T follicular helper cell (primary cell): ENCODE measurements around the gene TNFRSF18.
"Not testable (repeated sequence)": the region's sequence is repeated elsewhere in the genome, so short reads cannot be mapped to it uniquely, and the experiment has no call there.

Experiments used
- DNase-seq: peaks from one replicate; pipeline ENCODE4 v3.0.0-alpha.2; 2020; ENCODE audit warnings: low read depth

The TNFRSF18 gene

GRCh38 chr1:1179346-1179982 is 26.9 kb downstream of the TNFRSF18 start:
- DNase-seq, result no peak

DNA sequence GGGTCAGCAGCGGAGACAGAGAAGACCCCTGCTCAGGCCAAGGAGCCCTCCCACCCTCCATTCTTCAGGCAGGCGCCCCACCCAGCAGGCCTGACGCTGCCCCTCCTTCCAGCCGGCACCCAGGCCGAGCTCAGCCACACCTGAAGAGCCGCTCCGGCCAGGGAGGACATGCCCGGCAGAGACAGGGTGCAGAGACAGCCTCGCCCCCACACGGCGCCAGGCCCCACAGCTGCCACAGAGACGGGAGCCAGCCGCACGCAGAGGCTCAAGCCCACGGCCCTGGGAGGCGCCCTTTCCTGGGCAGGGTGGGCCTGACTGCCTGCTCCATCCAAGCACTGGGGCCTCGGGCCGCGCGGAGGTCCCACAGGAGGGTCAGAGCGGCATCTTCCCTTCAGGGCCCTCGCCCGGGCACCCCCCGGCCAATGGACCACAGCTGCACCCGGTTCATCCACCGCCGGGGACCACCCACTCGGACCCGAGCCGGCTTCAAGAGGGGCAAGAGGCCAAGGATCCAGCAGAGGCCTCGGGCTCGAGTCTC is 27.5 kb downstream of the TNFRSF18 start:
- no peak for DNase-seq

DNA sequence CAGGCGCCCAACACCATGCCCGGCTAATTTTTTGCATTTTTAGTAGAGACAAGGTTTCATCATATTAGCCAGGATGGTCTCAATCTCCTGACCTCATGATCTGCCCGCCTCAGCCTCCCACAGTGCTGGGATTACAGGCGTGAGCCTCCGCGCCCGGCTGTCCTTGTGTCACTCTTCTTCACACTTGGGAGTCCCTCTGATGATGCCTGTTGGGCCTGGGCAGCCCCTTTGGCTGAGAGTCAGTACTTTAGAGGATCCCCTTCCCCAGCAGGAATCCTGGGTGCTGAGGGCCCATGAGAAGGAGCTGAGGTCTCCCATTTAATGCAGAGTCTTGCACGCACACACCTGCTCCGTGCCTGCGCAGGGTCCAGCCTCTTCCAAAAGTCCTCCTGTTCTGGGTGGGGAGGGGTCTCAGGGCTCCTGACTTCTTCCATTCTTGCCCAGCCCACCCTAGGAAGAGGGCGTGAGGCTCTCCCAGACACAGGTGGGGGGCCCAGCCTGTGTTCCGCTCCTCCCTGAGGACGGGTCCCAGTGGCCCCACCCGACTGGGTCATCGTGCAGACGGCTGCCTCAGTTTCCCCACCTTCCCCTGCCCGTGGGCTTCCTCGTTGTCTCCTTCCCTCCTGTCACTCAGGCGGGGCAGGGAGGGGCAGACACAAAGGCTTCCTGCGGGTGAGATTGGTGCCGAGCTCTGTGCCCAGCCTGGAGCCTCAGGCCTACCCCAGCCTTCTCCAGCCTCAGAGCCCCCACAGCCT is 28.8 kb downstream of the TNFRSF18 start:
- DNase-seq, result no peak

GRCh38 chr1:1176931-1177330 is 29.5 kb downstream of the TNFRSF18 start:
- DNase-seq, result no peak

- DNase-seq, result not testable (repeated sequence)
Measured at GRCh38 chr1:1176063-1176761, 30.2 kb downstream of the TNFRSF18 start.

DNA sequence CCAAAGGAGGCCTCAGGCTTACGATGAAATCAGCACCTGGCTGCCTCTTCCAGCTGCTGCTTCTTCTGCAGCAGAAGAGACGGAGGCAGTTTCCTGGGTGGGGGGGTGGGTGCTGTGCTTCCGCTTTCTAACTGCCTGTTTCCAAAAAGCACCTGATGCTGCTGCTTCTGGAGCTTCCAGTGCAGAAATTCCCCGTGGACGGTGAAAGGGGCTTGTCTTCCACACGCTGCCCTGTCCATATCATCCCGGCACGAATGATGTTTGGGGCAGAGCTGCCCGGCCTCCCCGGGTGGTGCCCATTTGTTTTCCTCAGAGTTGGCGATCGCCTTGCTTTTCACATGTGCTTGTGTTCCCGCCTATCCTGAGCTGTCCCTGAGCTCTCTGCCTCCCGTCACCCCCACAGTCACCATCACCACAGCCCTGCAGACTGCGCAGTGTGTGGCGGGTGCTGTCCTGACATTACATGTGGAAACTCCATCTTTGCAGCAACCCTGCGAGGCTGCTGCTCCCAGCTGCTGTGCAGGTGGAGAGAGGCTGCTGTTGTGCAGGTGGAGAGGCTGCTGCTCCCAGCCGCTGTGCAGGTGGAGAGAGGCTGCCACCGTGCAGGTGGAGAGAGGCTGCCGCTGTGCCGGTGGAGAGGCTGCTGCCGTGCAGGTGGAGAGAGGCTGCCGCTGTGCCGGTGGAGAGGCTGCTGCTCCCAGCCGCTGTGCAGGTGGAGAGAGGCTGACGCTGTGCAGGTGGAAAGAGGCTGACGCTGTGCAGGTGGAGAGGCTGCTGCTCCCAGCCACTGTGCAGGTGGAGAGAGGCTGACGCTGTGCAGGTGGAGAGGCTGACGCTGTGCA is 30.9 kb downstream of the TNFRSF18 start:
- no peak for DNase-seq

DNA sequence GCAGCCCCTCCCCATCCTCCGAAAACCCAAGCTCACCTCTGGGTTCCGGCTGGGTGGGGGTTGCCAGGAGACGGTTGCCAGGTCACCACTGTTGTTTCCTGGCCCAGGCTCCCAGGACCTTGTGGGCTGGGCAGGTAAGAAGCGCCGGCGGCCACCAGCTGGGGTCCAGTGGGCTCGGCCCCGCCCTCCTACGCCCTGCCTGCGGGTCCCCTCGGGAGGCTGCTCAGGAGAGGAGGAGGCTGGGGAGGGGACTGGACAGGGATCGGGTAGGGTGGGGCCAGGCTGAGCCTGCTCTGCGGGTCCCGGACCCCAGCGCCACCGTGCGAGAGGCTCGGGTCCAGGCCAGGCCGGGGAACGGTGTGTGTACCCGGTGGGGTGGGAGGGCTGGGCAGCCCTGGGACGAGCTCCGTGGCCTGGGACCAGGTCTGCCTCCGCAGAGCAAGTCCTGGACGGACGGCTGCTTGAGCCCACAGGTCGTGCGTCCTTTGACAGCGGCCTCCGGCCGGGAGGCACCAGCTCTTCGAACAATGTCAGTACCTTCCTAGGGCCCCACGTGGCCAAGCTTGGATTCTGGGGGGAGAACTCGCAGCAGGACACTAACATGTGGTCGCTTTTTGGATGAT is 32.5 kb downstream of the TNFRSF18 start, which contains the start of gene TTLL10:
Gene TTLL10, plus strand, starts transcription at position 88 of the 623 bp plus-strand sequence. CDS start 5,336 bp downstream, outside the sequence.
- no peak for DNase-seq

DNA sequence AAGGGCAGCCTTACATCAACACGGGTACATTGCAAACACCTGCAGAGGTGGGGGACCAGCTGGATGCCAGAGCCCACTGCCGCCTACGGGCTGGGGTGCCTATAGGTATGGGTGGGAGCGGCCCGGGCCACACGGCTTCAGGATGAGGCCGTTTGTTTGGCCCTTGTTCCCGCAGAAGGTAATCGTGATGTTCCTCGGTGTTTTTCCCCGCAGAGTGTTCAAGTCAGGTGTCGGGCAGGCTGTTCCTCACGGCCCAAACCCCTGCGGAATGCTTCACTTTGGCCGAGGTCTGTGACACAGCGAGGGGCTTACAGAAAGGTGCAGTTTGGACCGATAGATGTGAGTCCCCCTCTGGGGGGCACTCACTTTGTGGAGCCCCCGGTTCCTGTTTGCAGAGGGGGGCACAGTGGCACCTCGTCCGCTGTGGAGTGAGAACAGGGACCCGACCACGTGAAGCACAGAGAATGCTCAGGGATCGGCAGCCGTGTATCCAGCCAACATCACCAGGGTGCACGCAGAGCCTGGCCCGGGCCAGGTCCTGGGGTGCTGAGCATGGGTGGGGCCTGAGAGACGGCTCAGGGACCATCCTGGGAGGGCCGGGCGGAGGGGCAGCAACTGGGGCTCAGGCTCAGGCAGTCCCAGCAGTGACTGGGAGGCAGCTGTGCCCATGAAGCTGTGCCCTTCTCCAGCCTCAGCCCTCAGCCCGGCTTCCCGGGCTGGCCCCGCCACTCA is 33.2 kb downstream of the TNFRSF18 start:
- DNase-seq, result no peak

DNA sequence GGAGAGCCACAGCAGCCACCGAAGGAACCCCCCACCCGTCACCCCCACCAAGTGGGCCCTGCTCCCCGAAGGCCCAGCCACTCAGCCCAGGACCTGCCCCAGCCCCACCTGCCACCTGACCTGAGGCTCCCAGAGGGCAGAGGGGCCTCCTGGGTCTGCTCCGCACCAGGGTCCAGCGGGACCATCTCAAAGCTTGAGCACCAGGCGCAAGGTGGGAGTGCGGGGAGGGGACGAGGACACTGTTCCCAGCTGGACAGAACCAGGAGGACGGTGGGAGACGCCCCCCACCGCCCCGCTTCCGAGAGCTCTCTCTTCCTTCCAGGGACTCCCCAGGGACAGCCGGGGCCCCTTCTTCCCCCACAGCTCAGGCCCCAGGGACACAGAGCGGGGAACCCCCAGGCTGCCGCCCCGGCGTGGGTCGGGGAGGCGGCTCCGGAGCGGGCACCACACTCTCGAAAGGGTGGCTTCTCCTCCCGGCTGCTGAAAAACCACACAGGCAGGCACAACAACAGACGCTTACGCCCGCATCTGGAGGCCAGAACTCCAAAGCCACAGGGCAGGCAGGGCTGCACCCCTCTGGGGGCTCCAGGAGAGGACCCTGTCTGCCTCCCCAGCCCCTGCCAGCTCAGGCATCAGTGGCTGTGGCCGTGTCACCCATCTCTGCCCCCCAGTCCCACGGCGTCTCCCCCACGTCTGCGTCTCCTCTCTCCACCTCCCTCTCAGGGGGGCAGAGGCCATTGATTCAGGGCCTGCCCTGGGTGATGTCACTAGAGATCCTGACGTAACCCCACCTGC is 34.6 kb downstream of the TNFRSF18 start:
- DNase-seq, result no peak

DNA sequence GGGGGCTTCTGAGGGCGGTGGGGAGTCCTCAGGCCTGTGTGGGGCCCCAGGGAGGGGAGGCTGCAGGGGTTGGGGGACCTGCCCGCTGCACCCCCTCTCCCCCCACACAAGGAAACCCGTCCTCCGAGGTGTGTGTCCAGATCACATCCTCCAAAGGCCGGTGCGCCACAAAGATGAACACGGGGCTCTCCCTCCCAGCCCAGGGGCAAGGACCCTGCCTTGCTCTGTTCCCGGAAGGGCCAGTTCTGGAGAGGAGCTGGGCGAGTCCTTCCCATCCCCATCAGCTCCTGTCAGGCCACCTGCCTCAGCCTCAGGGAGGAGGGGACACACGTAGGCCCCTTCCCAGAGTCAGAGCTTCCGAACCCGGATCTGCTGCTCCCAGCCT is 35.2 kb downstream of the TNFRSF18 start:
- no peak for DNase-seq

GRCh38 chr1:1170215-1171091 is 35.9 kb downstream of the TNFRSF18 start:
- no peak for DNase-seq

- no peak for DNase-seq
Measured at GRCh38 chr1:1169429-1170214, 36.8 kb downstream of the TNFRSF18 start.

GRCh38 chr1:1168451-1169411 is 37.7 kb downstream of the TNFRSF18 start:
- DNase-seq, result no peak

DNA sequence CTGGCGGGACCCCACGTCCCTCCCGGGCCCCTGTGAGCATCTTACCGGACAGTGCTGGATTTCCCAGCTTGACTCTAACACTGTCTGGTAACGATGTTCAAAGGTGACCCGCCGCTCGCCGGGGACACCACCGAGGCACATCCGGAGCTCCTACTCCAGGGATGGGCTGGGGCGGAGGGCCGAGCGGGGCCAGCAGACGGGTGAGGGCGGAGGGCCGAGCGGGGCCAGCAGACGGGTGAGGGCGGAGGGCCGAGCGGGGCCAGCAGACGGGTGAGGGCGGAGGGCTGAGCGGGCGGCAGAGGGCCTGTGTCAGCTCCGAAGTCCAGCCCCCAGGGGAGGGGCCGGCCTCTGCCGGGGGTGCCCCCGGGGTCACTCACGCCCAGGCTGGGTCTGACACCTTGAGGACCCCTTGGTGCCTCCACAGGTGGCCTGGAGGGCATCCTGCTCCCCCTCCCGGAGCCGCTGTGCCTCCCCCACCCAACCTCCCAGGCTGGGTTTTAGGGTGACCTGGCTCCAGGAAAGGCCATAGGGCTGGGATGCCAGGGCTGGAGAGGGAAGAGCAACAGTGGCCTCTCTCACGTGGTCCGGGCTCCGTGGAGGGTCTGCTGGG is 38.4 kb downstream of the TNFRSF18 start:
- DNase-seq, result no peak

DNA sequence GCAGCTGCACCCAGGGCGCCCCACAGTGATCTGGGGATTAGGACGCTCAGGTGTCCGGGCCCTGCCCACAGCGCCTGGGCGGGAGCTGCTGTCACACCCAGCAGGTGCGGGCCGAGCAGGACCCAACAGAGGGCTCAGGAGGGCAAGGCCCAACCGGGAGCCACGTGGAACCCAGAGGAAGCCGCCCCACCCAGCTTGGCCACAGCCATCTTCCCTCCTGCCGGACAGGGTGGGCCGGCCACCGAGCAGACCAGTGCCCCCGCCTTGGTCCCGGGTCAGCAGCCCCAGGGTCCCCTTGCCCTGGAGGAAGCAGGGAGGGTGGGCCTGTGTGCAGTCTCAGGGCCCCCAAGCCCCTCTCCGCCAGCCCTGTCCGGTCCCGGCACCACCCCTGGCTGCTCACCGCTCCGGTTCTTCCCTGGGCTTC is 39.0 kb downstream of the TNFRSF18 start:
- no peak for DNase-seq
